K562 (cell line): Measurements from ENCODE around the gene PKP1. TPM values are rescaled to one million over a fixed set of nuclear protein-coding genes. Genes with fewer than 3 reads are reported as not detected.

Experiments used
- ATAC-seq: fragments of 200-7000 bp; cut with Tn5 transposase; 3 replicates; pipeline ENCODE4 v1.9.1; 2020; ENCODE audit warnings: moderate library complexity
- BruUV-seq: library from RNA; stranded (reverse); fragments of 400-500 nt; replicated peaks from 2 replicates; lab custom pipeline; 2021; lab: Mats Ljungman, UMichigan
- CTCF ChIA-PET: fragments of 300-600 bp; formaldehyde crosslinking; extraction: SDS; loops from one replicate; lab custom pipeline; 2021; ENCODE audit warnings: low intra/inter-chr PET ratio; lab: Yijun Ruan, JAX
- POLR2A ChIA-PET: fragments of 300-600, 350-650 bp; sonication (Branson Sonifier 250); formaldehyde crosslinking; extraction: SDS; loops from one replicate; lab custom pipeline; 2021; ENCODE audit warnings: antibody characterized with exemption, inconsistent platforms; lab: Yijun Ruan, JAX
- DNase-seq, 4 experiments: peaks; one replicate each; pipeline versions ENCODE4 v3.0.0 to v3.0.0-alpha.2; 2011 to 2018; ENCODE audit warnings: low spot score in 3 of 4, mixed read lengths in 3 of 4; ENCODE audit errors: extremely low read depth in 1 of 4
- FAIRE-seq: peaks from 2 replicates; lab custom pipeline; 2011; peaks lifted over from hg19 to GRCh38; lab: Jason Lieb, UNC
- H2AFZ ChIP-seq: 2 replicates; pipeline ENCODE4 v1.6.0; 2011; ENCODE audit warnings: low read depth, low read length, control low read depth, inconsistent platforms
- H3K27ac ChIP-seq: fragments of 200-600 bp; 3 replicates; pipeline ENCODE4 v1.8.0; 2011; ENCODE audit warnings: low read depth, mild to moderate bottlenecking, control low read depth, inconsistent platforms, low read length, moderate library complexity, mixed read lengths; ENCODE audit errors: extremely low read depth
- H3K27me3 ChIP-seq, 2 experiments: fragments of 300-600 bp in 1 of 2; 2 replicates in 1 of 2; 3 replicates in 1 of 2; pipeline versions ENCODE4 v1.6.0 to v1.8.0; 2011; ENCODE audit warnings: inconsistent platforms in 2 of 2, low read length in 2 of 2, mild to moderate bottlenecking in 1 of 2, mixed read lengths in 1 of 2, moderate library complexity in 1 of 2; ENCODE audit not compliant: control insufficient read depth in 2 of 2, insufficient read depth in 2 of 2
- H3K36me3 ChIP-seq: fragments of 300-600 bp; 3 replicates; pipeline ENCODE4 v1.8.0; 2011; ENCODE audit warnings: mild to moderate bottlenecking, low read length, inconsistent platforms; ENCODE audit not compliant: control insufficient read depth, insufficient read depth
- H3K4me1 ChIP-seq, 2 experiments: fragments of 200-600 bp in 1 of 2; replicated peaks in 1 of 2; 2 replicates in 1 of 2; 3 replicates in 1 of 2; pipeline versions ENCODE4 v1.5.1 to v1.8.0; 2011; ENCODE audit warnings: inconsistent platforms in 2 of 2, low read length in 2 of 2, mild to moderate bottlenecking in 1 of 2, mixed read lengths in 1 of 2, moderate library complexity in 1 of 2; ENCODE audit not compliant: control insufficient read depth in 2 of 2, insufficient read depth in 2 of 2
- H3K4me2 ChIP-seq: 2 replicates; pipeline ENCODE4 v1.6.1; 2011; ENCODE audit warnings: low read length, control low read depth, inconsistent platforms, mixed read lengths; ENCODE audit not compliant: insufficient read depth
- H3K4me3 ChIP-seq: fragments of 200-600 bp; sonication (generic), shearing (Covaris generic); 2 replicates; pipeline ENCODE4 v1.5.1; 2016; ENCODE audit warnings: control low read depth, inconsistent platforms
- H3K79me2 ChIP-seq: fragments of 200-600 bp; 3 replicates; pipeline ENCODE4 v1.8.0; 2011; ENCODE audit warnings: low read length, inconsistent platforms; ENCODE audit not compliant: control insufficient read depth, insufficient read depth
- H3K9ac ChIP-seq, 2 experiments: 2 replicates each; pipeline versions ENCODE4 v1.6.0 to v1.6.1; 2011; ENCODE audit warnings: low read depth in 2 of 2, low read length in 2 of 2, control low read depth in 1 of 2, inconsistent platforms in 1 of 2, mild to moderate bottlenecking in 1 of 2, mixed read lengths in 1 of 2; ENCODE audit not compliant: insufficient read depth in 1 of 2
- H3K9me1 ChIP-seq: one replicate; pipeline ENCODE4 v1.6.0; 2011; ENCODE audit warnings: inconsistent platforms, mild to moderate bottlenecking, low read length, moderate library complexity; ENCODE audit not compliant: control insufficient read depth, insufficient read depth
- H3K9me3 ChIP-seq: replicated peaks from 2 replicates; pipeline ENCODE4 v1.5.1; 2011; ENCODE audit warnings: low read depth, low read length, inconsistent platforms; ENCODE audit not compliant: control insufficient read depth, insufficient read depth
- H4K20me1 ChIP-seq: replicated peaks from 2 replicates; pipeline ENCODE4 v1.6.1; 2011; ENCODE audit warnings: low read length, inconsistent platforms, mixed read lengths; ENCODE audit not compliant: control insufficient read depth, insufficient read depth
- DIDO1 ChIP-seq: fragments of 450-650 bp; IDR thresholded peaks from 2 replicates; pipeline ENCODE4 v1.6.1; 2016; ENCODE audit warnings: low read depth, missing biosample characterization, missing genetic modification characterization
- GATAD2B ChIP-seq: fragments of 450-650 bp; IDR thresholded peaks from 2 replicates; pipeline ENCODE4 v1.6.1; 2017; ENCODE audit warnings: mild to moderate bottlenecking, borderline replicate concordance
- KAT2B ChIP-seq: IDR thresholded peaks from one replicate; pipeline ENCODE4 v1.6.1; 2012; ENCODE audit warnings: low read depth, mild to moderate bottlenecking, control low read depth, inconsistent platforms, low read length, moderate library complexity
- MTA3 ChIP-seq: fragments of 450-650 bp; formaldehyde crosslinking; IDR thresholded peaks from 2 replicates; pipeline ENCODE4 v1.6.1; 2017; ENCODE audit warnings: mild to moderate bottlenecking, borderline replicate concordance
- MXI1 ChIP-seq: IDR thresholded peaks from 2 replicates; pipeline ENCODE4 v1.6.1; 2011; ENCODE audit warnings: low read depth, mild to moderate bottlenecking, improper control_type of control experiment, low read length
- NCOA6 ChIP-seq: fragments of 450-650 bp; IDR thresholded peaks from 2 replicates; pipeline ENCODE4 v1.6.1; 2017; ENCODE audit warnings: mild to moderate bottlenecking
- NR2C1 ChIP-seq, 2 experiments: fragments of 450-650 bp; IDR thresholded peaks; 2 replicates each; pipeline ENCODE4 v1.6.1; 2017; ENCODE audit warnings: mild to moderate bottlenecking in 2 of 2, antibody characterized with exemption in 1 of 2, inconsistent platforms in 1 of 2, missing compliant biosample characterization in 1 of 2, missing genetic modification characterization in 1 of 2
- NR2F6 ChIP-seq: fragments of 450-650 bp; formaldehyde crosslinking; IDR thresholded peaks from 2 replicates; pipeline ENCODE4 v1.4.0; 2020; ENCODE audit warnings: mild to moderate bottlenecking
- NR3C1 ChIP-seq: sonication (generic); formaldehyde crosslinking; IDR thresholded peaks from 2 replicates; pipeline ENCODE4 v1.8.1; 2022; ENCODE audit warnings: missing genetic modification reagents
- SMAD2 ChIP-seq: fragments of 150-350 bp; IDR thresholded peaks from 2 replicates; pipeline ENCODE4 v1.6.1; 2014; ENCODE audit warnings: low read depth, mild to moderate bottlenecking, low read length
- TSC22D4 ChIP-seq: fragments of 450-650 bp; IDR thresholded peaks from 2 replicates; pipeline ENCODE4 v1.6.1; 2016; ENCODE audit warnings: missing genetic modification characterization, missing biosample characterization, control low read depth
- XRCC5 ChIP-seq: fragments of 200-400 bp; formaldehyde crosslinking; IDR thresholded peaks from 2 replicates; pipeline ENCODE4 v1.6.1; 2017; ENCODE audit warnings: low read depth, mild to moderate bottlenecking, low read length
- ZBTB1 ChIP-seq: sonication (generic); formaldehyde crosslinking; IDR thresholded peaks from 2 replicates; pipeline ENCODE4 v1.8.1; 2023; ENCODE audit warnings: missing genetic modification reagents, low read depth, mild to moderate bottlenecking, borderline replicate concordance
- ZNF395 ChIP-seq: fragments of 200-800 bp; sonication (Bioruptor generic); IDR thresholded peaks from 2 replicates; pipeline ENCODE4 v1.6.1; 2017; ENCODE audit warnings: missing genetic modification characterization, missing compliant biosample characterization
- ZNF398 ChIP-seq: fragments of 250-450 bp; sonication (Bioruptor Pico); IDR thresholded peaks from 2 replicates; pipeline ENCODE4 v1.8.0; 2021; ENCODE audit warnings: moderate library complexity, mild to moderate bottlenecking, inconsistent platforms
- WGBS: fragments of 100-300 bp; shearing (Covaris generic); methylation state at CpG from one replicate; pipeline ENCODE4 v1.1.6; 2016; ENCODE audit warnings: low coverage, mixed read lengths; ENCODE audit not compliant: insufficient coverage; ENCODE audit errors: missing lambda C conversion rate; 5-methylcytosine and 5-hydroxymethylcytosine counted together
- in situ Hi-C: fragments of 300-500 bp; cut with MboI; formaldehyde crosslinking; loops from 4 replicates; pipeline ENCODE4 v1.15.0; 2018; ENCODE audit warnings: inconsistent platforms, mixed read lengths
- intact Hi-C: fragments of 100-400 bp; cut with micrococcal nuclease; formaldehyde crosslinking; loops from 2 replicates; pipeline ENCODE4 v1.14.2; 2022
- polyA plus RNA-seq, 8 experiments: library from polyadenylated mRNA; depleted of rRNA in 4 of 8; stranded (reverse) in 5 of 8; unstranded in 3 of 8; fragments of >200 nt; fragmentation: Nextera tagmentation in 2 of 8; fragmentation: Illumina TruSeq in 1 of 8; extraction: Ambion mirVana in 2 of 8; extraction: Trizol in 1 of 8; gene quantifications; 2 replicates each; pipeline versions ENCODE4 v1.2.1 to v1.2.3, GENCODE V29; 2011 to 2014; ENCODE audit warnings: inconsistent platforms in 1 of 8, missing spikeins in 1 of 8
- total RNA-seq, 7 experiments: library from RNA; depleted of rRNA in 6 of 7; stranded (reverse); fragments of >200 nt in 6 of 7; fragmentation: Illumina TruSeq in 2 of 7; extraction: Trizol in 2 of 7; gene quantifications; 2 replicates each; pipeline versions ENCODE4 v1.2.1 to v1.2.3, GENCODE V29; 2011 to 2021; ENCODE audit warnings: low replicate concordance in 1 of 7
- TF ChIP-seq, protein P1 (sequence below): fragments of 450-650 bp; IDR thresholded peaks from 2 replicates; pipeline ENCODE4 v1.6.1; 2016; ENCODE audit warnings: borderline replicate concordance
- TF ChIP-seq, protein P2 (sequence below): fragments of 250-450 bp; sonication (Bioruptor Pico); IDR thresholded peaks from 2 replicates; pipeline ENCODE4 v1.9.0; 2021; ENCODE audit warnings: mild to moderate bottlenecking
- TF ChIP-seq, protein P3 (sequence below): fragments of 250-450 bp; sonication (Bioruptor Pico); IDR thresholded peaks from 2 replicates; pipeline ENCODE4 v1.8.0; 2021; ENCODE audit warnings: borderline replicate concordance, mild to moderate bottlenecking, moderate library complexity; ENCODE audit not compliant: poor library complexity, severe bottlenecking

Gene PKP1
- total and polyA plus RNA-seq, 9 of the 15 experiments (the other 6 are each of a cell fraction or from before 2014, with no cell fraction given), result not detected

DNA sequence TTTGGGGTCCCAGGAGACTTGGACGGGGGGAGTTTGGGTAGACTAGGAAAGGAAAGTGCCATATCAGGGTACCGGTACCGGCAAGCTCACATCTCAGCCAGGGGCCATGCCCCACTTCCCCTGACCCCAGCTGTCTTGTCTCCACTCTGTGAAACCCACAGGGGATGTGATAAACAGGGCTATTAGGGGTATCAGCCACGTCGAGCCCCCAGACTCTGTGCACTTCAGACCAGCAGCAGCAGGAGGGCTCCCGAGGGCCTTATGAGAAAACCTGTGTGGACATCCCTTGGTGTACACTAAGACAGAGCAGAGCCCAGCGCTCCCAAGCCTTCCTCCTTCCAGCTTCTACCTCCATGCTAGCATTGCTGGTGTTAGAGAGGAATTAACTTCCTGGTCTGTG is 47.9 kb downstream of the PKP1 start:
- H2AFZ ChIP-seq, result no peak overlapping the region
- BruUV-seq, result no TSS peak
- in situ Hi-C loops, result no loop called here
- H3K9me1 ChIP-seq, result no peaks in the 10 kb centered on the region
- ATAC-seq (no peak), DNase-seq (no peak), FAIRE-seq (no peak)
- WGBS, result 1% methylated on average over 7 of the region's 7 CpGs
- H3K4me1 ChIP-seq, result no peaks in the 10 kb centered on the region
- no peaks in the 10 kb centered on the region for H3K79me2 ChIP-seq
- no peak overlapping the region for H3K27ac ChIP-seq
- ChIA-PET POLR2A (interaction anchor here (0.8 to 1.2 kb wide), 2 partner anchors 10 to 18 kb away, joined by 3 read pairs; no protein-coding TSS in a partner anchor), CTCF (no interaction called here)
- H3K27me3 ChIP-seq, result peaks cover 24 to 66% of the 10 kb centered on the region in 2 experiments
- no peaks in the 10 kb centered on the region for H3K9me3 ChIP-seq
- intact Hi-C loops, result no loop called here
- H4K20me1 ChIP-seq, result no peaks in the 10 kb centered on the region; the same call in 1 of the 2 replicates
- H3K9ac ChIP-seq, result no peak overlapping the region
- no peaks in the 10 kb centered on the region for H3K36me3 ChIP-seq
- no peak overlapping the region for H3K4me3 ChIP-seq
- TF ChIP-seq NCOA6 (no peak), XRCC5 (no peak), SMAD2 (no peak), KAT2B (no peak), MTA3 (no peak), NR2C1 (IDR thresholded peaks at IDR 0.05) (no peak), NR2C1 (tag; IDR thresholded peaks at IDR 0.05) (no peak), GATAD2B (no peak), ZNF395 (no peak), TSC22D4 (tag) (no peak), NR2F6 (CRISPR knock-in tag) (no peak), DIDO1 (tag) (no peak), ZBTB1 (CRISPR knock-in tag) (no peak), ZNF398 (no peak), MXI1 (no peak), NR3C1 (no peak)
- TF ChIP-seq, protein P1, sequence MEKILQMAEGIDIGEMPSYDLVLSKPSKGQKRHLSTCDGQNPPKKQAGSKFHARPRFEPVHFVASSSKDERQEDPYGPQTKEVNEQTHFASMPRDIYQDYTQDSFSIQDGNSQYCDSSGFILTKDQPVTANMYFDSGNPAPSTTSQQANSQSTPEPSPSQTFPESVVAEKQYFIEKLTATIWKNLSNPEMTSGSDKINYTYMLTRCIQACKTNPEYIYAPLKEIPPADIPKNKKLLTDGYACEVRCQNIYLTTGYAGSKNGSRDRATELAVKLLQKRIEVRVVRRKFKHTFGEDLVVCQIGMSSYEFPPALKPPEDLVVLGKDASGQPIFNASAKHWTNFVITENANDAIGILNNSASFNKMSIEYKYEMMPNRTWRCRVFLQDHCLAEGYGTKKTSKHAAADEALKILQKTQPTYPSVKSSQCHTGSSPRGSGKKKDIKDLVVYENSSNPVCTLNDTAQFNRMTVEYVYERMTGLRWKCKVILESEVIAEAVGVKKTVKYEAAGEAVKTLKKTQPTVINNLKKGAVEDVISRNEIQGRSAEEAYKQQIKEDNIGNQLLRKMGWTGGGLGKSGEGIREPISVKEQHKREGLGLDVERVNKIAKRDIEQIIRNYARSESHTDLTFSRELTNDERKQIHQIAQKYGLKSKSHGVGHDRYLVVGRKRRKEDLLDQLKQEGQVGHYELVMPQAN, result no peak
- TF ChIP-seq, protein P2, sequence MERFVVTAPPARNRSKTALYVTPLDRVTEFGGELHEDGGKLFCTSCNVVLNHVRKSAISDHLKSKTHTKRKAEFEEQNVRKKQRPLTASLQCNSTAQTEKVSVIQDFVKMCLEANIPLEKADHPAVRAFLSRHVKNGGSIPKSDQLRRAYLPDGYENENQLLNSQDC, result no peak
- TF ChIP-seq, protein P3, sequence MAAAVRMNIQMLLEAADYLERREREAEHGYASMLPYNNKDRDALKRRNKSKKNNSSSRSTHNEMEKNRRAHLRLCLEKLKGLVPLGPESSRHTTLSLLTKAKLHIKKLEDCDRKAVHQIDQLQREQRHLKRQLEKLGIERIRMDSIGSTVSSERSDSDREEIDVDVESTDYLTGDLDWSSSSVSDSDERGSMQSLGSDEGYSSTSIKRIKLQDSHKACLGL (CRISPR knock-in tag), result no peak
- H3K4me2 ChIP-seq, result no peak overlapping the region
